AG09309 (cell line): Measurements from ENCODE around the gene LRP1-AS.

Experiments
- DNase-seq: peaks from one replicate; pipeline ENCODE4 v3.0.0-alpha.2; 2010; ENCODE audit warnings: low read depth
- H3K4me3 ChIP-seq: 2 replicates; pipeline ENCODE4 v1.5.1; 2011; ENCODE audit warnings: mild to moderate bottlenecking, low read depth, low read length, moderate library complexity; ENCODE audit not compliant: control insufficient read depth
- TF ChIP-seq, protein P1 (sequence below): IDR thresholded peaks from 2 replicates; pipeline ENCODE4 v1.5.1; 2011; ENCODE audit warnings: mild to moderate bottlenecking, low read depth, low read length, inconsistent platforms; ENCODE audit not compliant: insufficient read depth, control insufficient read depth; ENCODE audit errors: missing control alignments

LRP1-AS gene

DNA sequence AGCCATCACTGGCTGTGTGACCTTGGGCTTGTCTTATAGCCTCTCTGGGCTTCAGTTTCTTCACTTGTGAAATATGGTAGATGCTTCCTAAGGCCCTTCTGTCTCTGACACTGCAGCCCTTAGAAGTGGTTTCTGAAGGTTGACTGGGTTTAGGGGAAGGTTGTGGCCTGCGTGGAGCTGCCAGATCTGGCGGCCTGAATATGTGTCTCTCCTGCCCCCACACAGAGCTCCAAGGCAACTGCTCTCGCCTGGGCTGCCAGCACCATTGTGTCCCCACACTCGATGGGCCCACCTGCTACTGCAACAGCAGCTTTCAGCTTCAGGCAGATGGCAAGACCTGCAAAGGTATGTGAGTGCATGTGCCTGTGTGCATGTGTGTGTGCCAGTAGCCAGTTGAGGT lies 4.0 kb downstream of the LRP1-AS start:
- TF ChIP-seq, protein P1, sequence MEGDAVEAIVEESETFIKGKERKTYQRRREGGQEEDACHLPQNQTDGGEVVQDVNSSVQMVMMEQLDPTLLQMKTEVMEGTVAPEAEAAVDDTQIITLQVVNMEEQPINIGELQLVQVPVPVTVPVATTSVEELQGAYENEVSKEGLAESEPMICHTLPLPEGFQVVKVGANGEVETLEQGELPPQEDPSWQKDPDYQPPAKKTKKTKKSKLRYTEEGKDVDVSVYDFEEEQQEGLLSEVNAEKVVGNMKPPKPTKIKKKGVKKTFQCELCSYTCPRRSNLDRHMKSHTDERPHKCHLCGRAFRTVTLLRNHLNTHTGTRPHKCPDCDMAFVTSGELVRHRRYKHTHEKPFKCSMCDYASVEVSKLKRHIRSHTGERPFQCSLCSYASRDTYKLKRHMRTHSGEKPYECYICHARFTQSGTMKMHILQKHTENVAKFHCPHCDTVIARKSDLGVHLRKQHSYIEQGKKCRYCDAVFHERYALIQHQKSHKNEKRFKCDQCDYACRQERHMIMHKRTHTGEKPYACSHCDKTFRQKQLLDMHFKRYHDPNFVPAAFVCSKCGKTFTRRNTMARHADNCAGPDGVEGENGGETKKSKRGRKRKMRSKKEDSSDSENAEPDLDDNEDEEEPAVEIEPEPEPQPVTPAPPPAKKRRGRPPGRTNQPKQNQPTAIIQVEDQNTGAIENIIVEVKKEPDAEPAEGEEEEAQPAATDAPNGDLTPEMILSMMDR: no peak
- no peak for DNase-seq
- no peak overlapping the region for H3K4me3 ChIP-seq

- TF ChIP-seq, protein P1: no peak
- H3K4me3 ChIP-seq: no peak overlapping the region
- DNase-seq: no peak
These were observed 4.7 kb downstream of the LRP1-AS start for GRCh38 chr12:57142727-57143126.

DNA sequence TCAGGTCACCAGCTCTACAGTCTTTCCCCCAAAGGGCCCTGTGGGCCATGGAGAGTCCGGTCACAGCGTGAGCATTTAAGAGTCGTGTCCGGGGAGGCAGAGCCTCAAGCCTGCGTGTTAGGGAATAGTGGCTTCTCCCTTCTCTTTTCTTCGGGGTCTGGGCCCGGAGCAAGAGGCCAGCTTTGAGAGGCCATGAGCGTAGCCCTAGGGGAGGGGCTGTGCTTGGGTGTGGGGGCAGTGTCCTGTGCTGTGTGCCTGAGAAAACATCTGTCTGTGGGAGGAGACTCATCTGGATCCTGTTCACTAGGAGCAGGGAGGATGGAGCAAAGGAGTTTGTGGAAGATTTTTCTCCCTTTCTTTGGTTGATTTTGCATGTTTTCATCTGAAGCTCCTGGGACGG lies 5.3 kb downstream of the LRP1-AS start:
- TF ChIP-seq, protein P1: no peak
- H3K4me3 ChIP-seq: no peak overlapping the region
- DNase-seq: no peak

DNA sequence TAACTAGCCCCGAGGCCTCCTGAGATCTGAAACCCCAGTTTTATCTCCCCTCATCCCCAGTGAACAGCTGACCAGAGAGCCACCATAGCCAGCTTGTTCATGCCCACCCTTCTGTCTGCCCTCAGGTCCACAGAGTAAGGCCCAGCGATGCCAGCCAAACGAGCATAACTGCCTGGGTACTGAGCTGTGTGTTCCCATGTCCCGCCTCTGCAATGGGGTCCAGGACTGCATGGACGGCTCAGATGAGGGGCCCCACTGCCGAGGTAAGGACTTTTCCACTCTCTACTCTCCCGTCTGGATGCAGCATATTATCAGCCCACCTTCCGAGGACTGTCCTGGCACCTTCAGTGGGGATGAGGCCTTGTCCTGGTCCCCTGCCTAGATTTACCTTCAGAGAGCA lies 6.2 kb downstream of the LRP1-AS start:
- no peak for DNase-seq
- TF ChIP-seq, protein P1: no peak
- no peak overlapping the region for H3K4me3 ChIP-seq

DNA sequence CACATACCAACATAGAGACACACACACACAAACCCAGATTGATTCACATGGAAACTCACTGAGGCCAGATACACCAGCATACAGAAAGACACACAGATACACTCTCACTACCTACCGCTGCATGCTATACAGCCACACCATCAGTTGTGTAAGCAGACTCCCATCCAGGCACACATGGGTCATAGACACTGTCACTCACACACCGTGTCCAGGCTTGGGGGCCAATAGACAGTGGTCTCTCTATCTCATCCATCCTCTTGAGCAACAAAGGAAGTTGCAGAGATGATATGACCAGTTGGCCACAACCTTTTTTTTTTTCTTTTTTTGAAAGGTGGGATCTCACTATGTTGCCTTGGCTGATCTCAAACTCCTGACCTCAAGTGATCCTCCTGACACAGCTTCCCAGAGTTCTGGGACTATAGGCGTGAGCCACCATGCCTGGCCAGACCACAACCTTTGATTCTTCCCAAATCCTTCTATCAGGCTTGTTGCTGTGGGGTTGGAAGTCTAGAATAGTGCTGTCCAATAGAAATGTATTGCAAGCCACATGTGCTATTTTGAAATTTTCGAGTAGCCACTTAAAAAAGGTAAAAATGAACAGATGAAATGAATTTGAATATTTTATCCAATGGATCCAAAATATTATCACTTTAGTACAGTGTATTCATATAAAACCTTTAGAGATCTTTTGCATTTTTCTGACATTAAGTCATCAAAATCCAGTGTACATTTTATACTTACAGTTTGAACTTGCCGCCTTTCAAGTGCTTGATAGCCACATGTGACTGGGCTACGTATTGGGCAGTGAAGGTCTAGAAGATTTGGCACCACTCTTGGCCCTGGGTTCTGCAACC lies 7.4 kb downstream of the LRP1-AS start:
- TF ChIP-seq, protein P1: no peak
- H3K4me3 ChIP-seq: no peak overlapping the region
- no peak for DNase-seq

DNA sequence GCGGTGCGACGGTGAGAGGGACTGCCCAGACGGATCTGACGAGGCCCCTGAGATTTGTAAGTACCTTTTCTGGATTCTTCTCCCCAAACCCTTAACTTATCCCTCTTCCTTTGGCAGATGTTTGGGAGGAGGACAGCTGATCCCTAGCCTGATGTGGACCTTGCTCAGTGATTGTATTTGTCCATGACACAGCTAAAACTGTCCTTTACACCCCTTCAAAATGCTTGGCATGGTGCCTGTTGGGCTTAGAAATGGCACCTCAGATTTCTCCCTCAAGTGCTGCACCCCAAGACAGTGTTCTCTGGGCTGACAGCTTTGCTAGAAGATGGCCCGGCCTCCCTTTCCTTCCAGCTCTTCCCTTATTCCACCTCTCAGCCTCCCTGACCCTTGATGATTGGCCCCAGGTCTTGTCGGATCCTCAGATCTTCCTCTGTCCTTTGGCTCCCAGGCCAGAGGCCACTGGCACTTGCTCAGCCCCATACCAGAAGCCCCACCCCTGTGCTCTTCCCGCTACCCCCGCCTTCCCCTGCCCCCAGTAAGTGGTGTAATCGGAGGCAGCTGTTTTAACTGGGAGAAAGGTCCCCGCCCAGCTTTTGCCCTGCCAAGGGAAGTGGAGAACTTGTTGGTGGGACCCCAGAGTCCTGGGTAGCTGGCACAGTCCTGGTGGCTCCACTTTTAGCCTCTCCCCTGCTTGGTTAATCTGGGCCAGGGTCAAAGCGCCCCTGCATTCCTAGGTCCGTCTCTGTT lies 8.7 kb downstream of the LRP1-AS start:
- H3K4me3 ChIP-seq: no peak overlapping the region
- TF ChIP-seq, protein P1: no peak
- no peak for DNase-seq
